K562 (cell line): Measurements from ENCODE around the gene ZNF141. TPM values are rescaled to one million over a fixed set of nuclear protein-coding genes. Genes with fewer than 3 reads are reported as not detected.

ENCODE experiments used
- ATAC-seq: fragments of 200-7000 bp; cut with Tn5 transposase; 3 replicates; pipeline ENCODE4 v1.9.1; 2020; ENCODE audit warnings: moderate library complexity
- BruUV-seq: library from RNA; stranded (reverse); fragments of 400-500 nt; replicated peaks from 2 replicates; lab custom pipeline; 2021; lab: Mats Ljungman, UMichigan
- CTCF ChIA-PET: fragments of 300-600 bp; formaldehyde crosslinking; extraction: SDS; loops from one replicate; lab custom pipeline; 2021; ENCODE audit warnings: low intra/inter-chr PET ratio; lab: Yijun Ruan, JAX
- POLR2A ChIA-PET: fragments of 300-600, 350-650 bp; sonication (Branson Sonifier 250); formaldehyde crosslinking; extraction: SDS; loops from one replicate; lab custom pipeline; 2021; ENCODE audit warnings: antibody characterized with exemption, inconsistent platforms; lab: Yijun Ruan, JAX
- DNase-seq, 4 experiments: peaks; one replicate each; pipeline versions ENCODE4 v3.0.0 to v3.0.0-alpha.2; 2011 to 2018; ENCODE audit warnings: low spot score in 3 of 4, mixed read lengths in 3 of 4; ENCODE audit errors: extremely low read depth in 1 of 4
- FAIRE-seq: peaks from 2 replicates; lab custom pipeline; 2011; peaks lifted over from hg19 to GRCh38; lab: Jason Lieb, UNC
- H2AFZ ChIP-seq: 2 replicates; pipeline ENCODE4 v1.6.0; 2011; ENCODE audit warnings: low read depth, low read length, control low read depth, inconsistent platforms
- H3K27ac ChIP-seq: fragments of 200-600 bp; 3 replicates; pipeline ENCODE4 v1.8.0; 2011; ENCODE audit warnings: low read depth, mild to moderate bottlenecking, control low read depth, inconsistent platforms, low read length, moderate library complexity, mixed read lengths; ENCODE audit errors: extremely low read depth
- H3K27me3 ChIP-seq, 2 experiments: fragments of 300-600 bp in 1 of 2; 2 replicates in 1 of 2; 3 replicates in 1 of 2; pipeline versions ENCODE4 v1.6.0 to v1.8.0; 2011; ENCODE audit warnings: inconsistent platforms in 2 of 2, low read length in 2 of 2, mild to moderate bottlenecking in 1 of 2, mixed read lengths in 1 of 2, moderate library complexity in 1 of 2; ENCODE audit not compliant: control insufficient read depth in 2 of 2, insufficient read depth in 2 of 2
- H3K36me3 ChIP-seq: fragments of 300-600 bp; 3 replicates; pipeline ENCODE4 v1.8.0; 2011; ENCODE audit warnings: mild to moderate bottlenecking, low read length, inconsistent platforms; ENCODE audit not compliant: control insufficient read depth, insufficient read depth
- H3K4me1 ChIP-seq, 2 experiments: fragments of 200-600 bp in 1 of 2; replicated peaks in 1 of 2; 2 replicates in 1 of 2; 3 replicates in 1 of 2; pipeline versions ENCODE4 v1.5.1 to v1.8.0; 2011; ENCODE audit warnings: inconsistent platforms in 2 of 2, low read length in 2 of 2, mild to moderate bottlenecking in 1 of 2, mixed read lengths in 1 of 2, moderate library complexity in 1 of 2; ENCODE audit not compliant: control insufficient read depth in 2 of 2, insufficient read depth in 2 of 2
- H3K4me2 ChIP-seq: 2 replicates; pipeline ENCODE4 v1.6.1; 2011; ENCODE audit warnings: low read length, control low read depth, inconsistent platforms, mixed read lengths; ENCODE audit not compliant: insufficient read depth
- H3K4me3 ChIP-seq: fragments of 200-600 bp; sonication (generic), shearing (Covaris generic); 2 replicates; pipeline ENCODE4 v1.5.1; 2016; ENCODE audit warnings: control low read depth, inconsistent platforms
- H3K79me2 ChIP-seq: fragments of 200-600 bp; 3 replicates; pipeline ENCODE4 v1.8.0; 2011; ENCODE audit warnings: low read length, inconsistent platforms; ENCODE audit not compliant: control insufficient read depth, insufficient read depth
- H3K9ac ChIP-seq, 2 experiments: 2 replicates each; pipeline versions ENCODE4 v1.6.0 to v1.6.1; 2011; ENCODE audit warnings: low read depth in 2 of 2, low read length in 2 of 2, control low read depth in 1 of 2, inconsistent platforms in 1 of 2, mild to moderate bottlenecking in 1 of 2, mixed read lengths in 1 of 2; ENCODE audit not compliant: insufficient read depth in 1 of 2
- H3K9me1 ChIP-seq: one replicate; pipeline ENCODE4 v1.6.0; 2011; ENCODE audit warnings: inconsistent platforms, mild to moderate bottlenecking, low read length, moderate library complexity; ENCODE audit not compliant: control insufficient read depth, insufficient read depth
- H3K9me3 ChIP-seq: replicated peaks from 2 replicates; pipeline ENCODE4 v1.5.1; 2011; ENCODE audit warnings: low read depth, low read length, inconsistent platforms; ENCODE audit not compliant: control insufficient read depth, insufficient read depth
- H4K20me1 ChIP-seq: replicated peaks from 2 replicates; pipeline ENCODE4 v1.6.1; 2011; ENCODE audit warnings: low read length, inconsistent platforms, mixed read lengths; ENCODE audit not compliant: control insufficient read depth, insufficient read depth
- KLF10 ChIP-seq: fragments of 250-450 bp; sonication (Bioruptor Pico); IDR thresholded peaks from 2 replicates; pipeline ENCODE4 v1.6.1; 2021; ENCODE audit warnings: matching md5 sums
- MBD2 ChIP-seq: sonication (generic); IDR thresholded peaks from 2 replicates; pipeline ENCODE4 v1.6.1; 2016; ENCODE audit warnings: low read depth, borderline replicate concordance
- NR2C2 ChIP-seq, 2 experiments: fragments of 200-800 bp in 1 of 2; sonication (Bioruptor generic) in 1 of 2; sonication (generic) in 1 of 2; formaldehyde crosslinking in 1 of 2; IDR thresholded peaks; 2 replicates each; pipeline versions ENCODE4 v1.6.1 to v1.8.0; 2016 to 2022; ENCODE audit warnings: mild to moderate bottlenecking in 1 of 2, missing compliant biosample characterization in 1 of 2, missing genetic modification characterization in 1 of 2, missing genetic modification reagents in 1 of 2
- PCBP1 ChIP-seq: fragments of 200-400 bp; formaldehyde crosslinking; IDR thresholded peaks from 2 replicates; pipeline ENCODE4 v1.6.1; 2018; ENCODE audit warnings: mild to moderate bottlenecking, low read depth, low read length; ENCODE audit not compliant: poor library complexity, severe bottlenecking
- RB1 ChIP-seq: fragments of 450-650 bp; IDR thresholded peaks from 2 replicates; pipeline ENCODE4 v1.6.1; 2017; ENCODE audit warnings: low read depth, mild to moderate bottlenecking
- RFX5 ChIP-seq: IDR thresholded peaks from 2 replicates; pipeline ENCODE4 v1.6.1; 2011; ENCODE audit warnings: low read depth, mild to moderate bottlenecking, improper control_type of control experiment, low read length
- ZNF318 ChIP-seq, 2 experiments: fragments of 450-650 bp; IDR thresholded peaks; 2 replicates each; pipeline ENCODE4 v1.6.1; 2016; ENCODE audit warnings: mild to moderate bottlenecking in 2 of 2, borderline replicate concordance in 1 of 2, low read depth in 1 of 2, moderate library complexity in 1 of 2
- ZNF79 ChIP-seq: fragments of 250-450 bp; sonication (Bioruptor Pico); IDR thresholded peaks from 2 replicates; pipeline ENCODE4 v1.4.0; 2020; ENCODE audit warnings: low read depth, mild to moderate bottlenecking, moderate library complexity
- WGBS: fragments of 100-300 bp; shearing (Covaris generic); methylation state at CpG from one replicate; pipeline ENCODE4 v1.1.6; 2016; ENCODE audit warnings: low coverage, mixed read lengths; ENCODE audit not compliant: insufficient coverage; ENCODE audit errors: missing lambda C conversion rate; 5-methylcytosine and 5-hydroxymethylcytosine counted together
- in situ Hi-C: fragments of 300-500 bp; cut with MboI; formaldehyde crosslinking; loops from 4 replicates; pipeline ENCODE4 v1.15.0; 2018; ENCODE audit warnings: inconsistent platforms, mixed read lengths
- intact Hi-C: fragments of 100-400 bp; cut with micrococcal nuclease; formaldehyde crosslinking; loops from 2 replicates; pipeline ENCODE4 v1.14.2; 2022
- polyA plus RNA-seq, 8 experiments: library from polyadenylated mRNA; depleted of rRNA in 4 of 8; stranded (reverse) in 5 of 8; unstranded in 3 of 8; fragments of >200 nt; fragmentation: Nextera tagmentation in 2 of 8; fragmentation: Illumina TruSeq in 1 of 8; extraction: Ambion mirVana in 2 of 8; extraction: Trizol in 1 of 8; gene quantifications; 2 replicates each; pipeline versions ENCODE4 v1.2.1 to v1.2.3, GENCODE V29; 2011 to 2014; ENCODE audit warnings: inconsistent platforms in 1 of 8, missing spikeins in 1 of 8
- total RNA-seq, 7 experiments: library from RNA; depleted of rRNA in 6 of 7; stranded (reverse); fragments of >200 nt in 6 of 7; fragmentation: Illumina TruSeq in 2 of 7; extraction: Trizol in 2 of 7; gene quantifications; 2 replicates each; pipeline versions ENCODE4 v1.2.1 to v1.2.3, GENCODE V29; 2011 to 2021; ENCODE audit warnings: low replicate concordance in 1 of 7

ZNF141 gene
- total and polyA plus RNA-seq, 9 of the 15 experiments (the other 6 are each of a cell fraction or from before 2014, with no cell fraction given): 0.09 TPM; not detected in 8

- intact Hi-C loops: no loop called here
- in situ Hi-C loops: no loop called here
- ChIA-PET POLR2A (no interaction called here), CTCF (no interaction called here)
- FAIRE-seq (no peak), DNase-seq (no peak), ATAC-seq (no peak)
- 2% methylated on average over 3 of the region's 3 CpGs for WGBS
- H3K27me3 ChIP-seq: no peaks in the 10 kb centered on the region
- H3K4me3 ChIP-seq: no peak overlapping the region
- H3K79me2 ChIP-seq: no peaks in the 10 kb centered on the region
- no peaks in the 10 kb centered on the region for H3K4me1 ChIP-seq
- H2AFZ ChIP-seq: no peak overlapping the region
- no peaks in the 10 kb centered on the region for H3K36me3 ChIP-seq
- BruUV-seq: no TSS peak
- H3K4me2 ChIP-seq: no peak overlapping the region
- no peaks in the 10 kb centered on the region for H3K9me1 ChIP-seq
- no peak overlapping the region for H3K27ac ChIP-seq
- TF ChIP-seq NR2C2 (CRISPR knock-in tag; IDR thresholded peaks at IDR 0.05) (no peak), NR2C2 (tag; IDR thresholded peaks at IDR 0.05) (no peak), RB1 (no peak)
- no peaks in the 10 kb centered on the region for H4K20me1 ChIP-seq
- H3K9me3 ChIP-seq: no peaks in the 10 kb centered on the region
- H3K9ac ChIP-seq: no peak overlapping the region
Measured at GRCh38 chr4:306551-306961, 31.1 kb upstream of the ZNF141 start.

GRCh38 chr4:309807-310206 is 27.8 kb upstream of the ZNF141 start:
- 10% methylated on average over 1 of the region's 1 CpG for WGBS
- ATAC-seq: no peak
- TF ChIP-seq MBD2 (no peak), RFX5 (no peak), PCBP1 (no peak), ZNF318 (IDR thresholded peaks at IDR 0.05; ENCODE audit: borderline replicate concordance in 1 of 2, low read depth in 1 of 2) (no peak), KLF10 (no peak), ZNF79 (CRISPR knock-in tag) (no peak)

More at GRCh38 chr4:309807-310206, 27.8 kb upstream of the ZNF141 start:
- FAIRE-seq (no peak), DNase-seq (no peak)
- H3K9ac ChIP-seq: no peak overlapping the region
- H2AFZ ChIP-seq: no peak overlapping the region
- no peak overlapping the region for H3K4me2 ChIP-seq
- intact Hi-C loops: no loop called here
- H3K27me3 ChIP-seq: no peaks in the 10 kb centered on the region
- CTCF ChIA-PET: no interaction called here
- no peak overlapping the region for H3K27ac ChIP-seq
- H3K36me3 ChIP-seq: no peaks in the 10 kb centered on the region
- in situ Hi-C loops: no loop called here
- BruUV-seq: no TSS peak
- no peak overlapping the region for H3K4me3 ChIP-seq
- H3K9me3 ChIP-seq: no peaks in the 10 kb centered on the region
- H3K9me1 ChIP-seq: no peaks in the 10 kb centered on the region
- H4K20me1 ChIP-seq: no peaks in the 10 kb centered on the region
- H3K4me1 ChIP-seq: no peaks in the 10 kb centered on the region
- POLR2A ChIA-PET: no interaction called here
- H3K79me2 ChIP-seq: no peaks in the 10 kb centered on the region
